Stimulated activated CD4-positive, alpha-beta T cell treated with anti-CD3 and anti-CD28 coated beads, Interleukin-12 subunit alpha, Interleukin-12 subunit beta, amount 100 ng/mL, for 48 hours (primary cell): ENCODE data around the gene CACNA1C.
A peak's percentile ranks its signal among the peaks of the same experiment; 100 is the strongest.

Source experiments
- DNase-seq, 3 donors: peaks; one replicate each; pipeline ENCODE4 v3.0.0-alpha.2; 2020; ENCODE audit warnings: low read depth in 2 of 3, low spot score in 1 of 3

CACNA1C gene

DNA sequence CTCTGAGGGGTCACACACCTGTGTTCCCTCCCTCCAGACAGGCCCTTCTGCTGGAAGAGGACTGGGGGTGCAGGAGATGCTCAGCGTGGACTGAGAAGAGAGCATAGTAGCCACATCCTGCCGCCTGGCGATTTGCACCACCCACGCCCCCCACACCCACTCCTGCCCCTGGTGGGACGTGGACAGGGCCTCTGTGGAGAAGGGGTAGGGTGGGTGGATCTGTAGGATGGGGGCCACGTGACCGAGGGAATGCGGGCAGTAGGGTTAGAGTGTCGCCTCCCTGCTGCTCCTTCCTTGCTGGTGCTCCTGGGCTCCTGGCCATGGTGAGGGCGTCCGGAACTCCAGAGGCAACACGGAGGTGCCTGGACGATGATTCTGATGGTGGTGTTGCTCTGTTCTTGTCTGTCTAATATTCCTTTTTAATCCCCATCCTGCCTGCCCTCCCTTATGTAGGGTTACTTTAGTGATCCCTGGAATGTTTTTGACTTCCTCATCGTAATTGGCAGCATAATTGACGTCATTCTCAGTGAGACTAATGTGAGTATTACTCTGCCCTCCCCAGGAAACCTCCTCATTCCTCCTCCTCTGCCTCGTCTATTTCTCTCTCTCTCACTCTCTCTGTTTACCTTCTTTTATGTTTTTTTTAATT lies 580.5 kb downstream of the CACNA1C start:
- DNase-seq, result no peak

GRCh38 chr12:2633825-2634200 lies 581.0 kb downstream of the CACNA1C start:
- no peak for DNase-seq

DNA sequence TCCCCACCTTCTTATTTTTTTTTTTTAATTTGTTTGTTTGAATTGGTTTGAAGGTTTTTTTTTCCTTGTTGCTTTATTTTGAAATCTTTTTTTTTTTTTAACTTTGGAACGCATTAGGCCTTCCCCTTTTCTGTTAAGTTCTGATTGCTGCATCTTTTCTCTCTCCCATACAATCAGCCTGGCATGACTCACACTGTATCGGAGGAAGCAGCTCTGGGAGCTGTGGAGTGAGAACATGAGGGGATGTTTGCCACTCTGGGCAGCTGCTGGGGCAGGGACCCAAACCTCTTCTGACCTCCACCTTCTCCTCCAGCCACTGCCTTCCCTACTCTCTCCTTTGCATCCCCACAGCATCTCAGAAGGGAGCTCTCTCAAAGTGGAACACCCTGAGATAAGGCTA lies 581.7 kb downstream of the CACNA1C start:
- no peak for DNase-seq

GRCh38 chr12:2636741-2637340 lies 584.1 kb downstream of the CACNA1C start:
- DNase-seq, result no peak

DNA sequence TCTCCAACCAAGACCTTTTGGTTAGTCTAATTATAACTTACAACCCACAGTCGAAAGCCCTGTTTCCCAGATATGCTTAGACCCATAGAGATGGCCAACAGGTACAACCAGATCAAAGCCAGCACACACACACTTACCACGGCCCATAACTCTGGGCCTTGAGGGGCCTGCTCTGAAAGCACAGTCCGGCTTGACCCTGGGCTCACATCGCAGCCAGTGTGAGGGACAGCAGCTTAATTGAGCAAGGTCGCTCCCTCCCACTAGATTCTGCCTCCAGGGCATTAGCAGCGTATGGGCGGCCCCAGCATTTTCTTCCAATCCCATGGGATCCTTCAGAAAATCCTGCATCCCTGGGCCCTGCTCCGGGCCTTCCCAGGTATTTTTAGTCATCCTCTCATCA lies 584.6 kb downstream of the CACNA1C start:
- DNase-seq, result no peak

DNA sequence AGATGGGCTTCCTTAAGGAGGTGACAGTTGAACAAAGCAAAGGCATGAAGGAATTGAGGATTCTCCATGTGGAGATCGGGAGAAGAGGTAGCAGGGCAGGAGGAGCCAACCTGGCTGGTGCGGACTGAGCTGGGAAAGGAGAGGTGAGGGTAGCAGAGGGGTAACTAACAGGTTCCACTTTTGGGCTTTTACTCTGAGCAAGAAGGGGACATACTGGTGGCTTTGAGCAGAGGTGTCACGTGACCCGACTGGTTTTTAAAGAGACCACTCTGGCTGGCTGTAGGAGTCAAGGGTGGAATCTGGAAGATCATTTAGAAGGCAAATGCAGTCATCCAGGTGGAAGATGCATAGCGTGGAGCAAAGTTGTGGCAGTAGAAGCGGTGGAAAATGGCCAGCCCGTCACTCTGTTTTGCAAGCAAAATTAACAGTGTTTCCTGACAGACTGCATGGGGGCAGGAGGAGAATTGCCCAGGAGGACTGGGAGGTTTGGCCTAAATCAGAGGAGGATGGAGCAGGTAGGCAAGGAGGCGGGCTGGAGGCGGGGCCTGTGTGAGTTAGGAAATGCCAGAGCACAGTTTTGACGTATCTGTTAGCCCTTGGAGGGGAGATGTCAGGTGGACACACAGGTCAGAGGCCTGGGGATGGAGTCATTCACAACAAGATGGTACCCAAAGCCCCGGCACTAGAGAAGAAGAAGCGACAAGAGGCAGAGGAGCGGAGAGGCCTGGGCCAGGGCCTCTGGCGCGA lies 585.7 kb downstream of the CACNA1C start:
- no peak for DNase-seq

DNA sequence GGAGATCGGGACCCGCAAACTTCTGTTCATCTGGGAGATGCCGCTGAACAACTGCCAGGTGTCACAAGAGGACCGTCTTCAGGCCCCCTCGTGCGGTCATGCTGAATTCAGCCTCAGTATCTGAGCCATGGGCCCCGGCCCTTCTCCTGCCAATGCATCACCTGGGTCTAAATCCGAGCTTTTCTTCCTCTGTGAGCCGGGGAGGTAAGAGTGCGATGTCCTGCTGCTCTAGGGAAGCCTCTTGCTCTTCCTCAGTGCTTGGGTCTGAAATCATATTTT lies 586.2 kb downstream of the CACNA1C start:
- DNase-seq, result no peak

- DNase-seq, result no peak
Observed at GRCh38 chr12:2640281-2640680, 587.5 kb downstream of the CACNA1C start.

- DNase-seq, result peak; percentile 10 to 31 (median 18)
Observed at GRCh38 chr12:2640709-2641108, 587.9 kb downstream of the CACNA1C start.

DNA sequence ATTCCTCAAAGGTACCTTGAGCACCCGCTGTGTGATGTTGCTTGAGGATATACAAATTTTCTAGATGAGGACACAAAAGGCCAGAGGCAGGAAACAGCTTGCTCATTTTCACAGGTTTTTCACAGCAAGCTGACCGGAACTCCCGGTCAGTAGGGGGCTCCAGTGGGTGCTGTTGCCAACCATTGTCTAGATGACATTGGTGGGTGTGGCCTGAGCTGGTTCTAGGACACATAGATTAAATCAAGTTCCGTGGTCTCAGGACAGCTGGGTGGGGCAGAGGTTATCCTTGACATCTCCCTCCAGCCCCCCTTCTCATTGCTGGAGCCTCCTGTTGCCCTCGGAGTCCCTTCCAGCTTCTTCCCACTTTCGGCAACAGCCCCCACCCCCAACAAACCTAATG lies 588.4 kb downstream of the CACNA1C start:
- DNase-seq, result no peak

- no peak for DNase-seq
Observed at GRCh38 chr12:2641761-2642160, 589.0 kb downstream of the CACNA1C start.

- peak in 1 of 3 donors; percentile 4 for DNase-seq
Observed at GRCh38 chr12:2642176-2642892, 589.5 kb downstream of the CACNA1C start.

GRCh38 chr12:2642896-2643425 lies 590.2 kb downstream of the CACNA1C start:
- no peak for DNase-seq

DNA sequence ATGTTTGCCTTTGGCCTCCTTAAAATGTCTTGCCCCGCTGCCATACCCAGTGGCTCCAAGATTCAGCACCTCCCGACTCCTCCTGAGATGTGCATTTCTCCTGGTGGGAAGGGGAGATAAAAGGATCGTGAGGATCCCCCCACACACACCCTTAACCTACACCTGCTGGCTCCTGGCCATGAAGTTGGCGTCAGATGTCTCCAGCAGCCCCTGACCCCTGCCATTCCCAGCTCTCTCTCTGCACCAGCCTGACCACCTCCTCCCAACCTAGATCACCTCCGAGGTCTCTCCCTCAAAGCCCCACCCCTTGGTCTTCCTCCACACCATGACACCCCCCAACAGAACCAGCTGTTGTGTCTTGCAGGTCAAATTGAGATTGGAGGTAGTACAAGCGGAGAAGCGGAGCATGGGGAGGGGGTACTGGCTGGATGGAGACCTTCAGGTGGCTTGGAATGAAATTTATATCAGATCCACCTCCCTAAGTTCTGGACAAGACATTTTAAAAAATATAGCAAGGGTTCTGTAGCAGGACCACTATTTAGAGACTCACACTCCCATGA lies 590.9 kb downstream of the CACNA1C start:
- no peak for DNase-seq

- no peak for DNase-seq
Observed at GRCh38 chr12:2644683-2645405, 592.1 kb downstream of the CACNA1C start.

- no peak for DNase-seq
Observed at GRCh38 chr12:2645460-2645859, 592.7 kb downstream of the CACNA1C start.

DNA sequence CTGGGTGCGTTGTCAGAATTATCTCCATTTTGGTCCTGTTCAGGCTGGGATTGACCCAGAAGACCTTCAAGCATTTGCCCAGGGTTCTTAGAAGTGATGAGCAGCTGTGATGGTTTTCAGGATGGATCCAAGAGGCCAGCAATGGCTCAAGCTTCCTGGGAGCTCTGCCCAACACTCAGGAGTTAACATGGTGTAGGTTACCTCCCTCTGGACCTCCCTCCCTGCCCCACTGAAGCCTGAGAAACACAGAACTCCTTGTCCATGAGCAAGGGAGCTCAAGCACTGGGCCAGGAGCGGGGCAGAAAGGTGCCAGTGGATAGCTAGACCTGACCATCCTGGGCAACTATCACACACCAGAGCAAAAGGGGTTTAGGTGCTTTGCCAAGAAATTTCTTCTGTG lies 593.6 kb downstream of the CACNA1C start:
- no peak for DNase-seq

- DNase-seq, result no peak
Observed at GRCh38 chr12:2647186-2647585, 594.4 kb downstream of the CACNA1C start.

DNA sequence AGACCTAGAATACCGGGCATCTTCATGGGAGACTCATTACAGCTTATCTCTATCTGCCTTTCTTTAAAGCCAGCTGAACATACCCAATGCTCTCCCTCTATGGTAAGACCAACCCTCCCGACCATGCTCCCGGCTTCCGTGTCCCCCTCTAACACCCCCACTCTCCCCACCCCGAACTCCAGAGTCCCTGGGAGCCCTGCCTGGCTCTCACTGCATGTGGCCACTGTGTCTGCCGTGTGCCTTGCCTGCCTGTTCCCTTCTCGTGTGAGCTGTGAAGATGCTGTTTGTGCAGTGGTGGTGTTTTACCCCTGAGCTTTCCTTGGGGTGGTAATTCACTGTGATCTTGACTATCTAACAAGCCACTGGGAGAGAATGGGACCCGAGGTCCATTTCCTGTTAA lies 595.6 kb downstream of the CACNA1C start:
- no peak for DNase-seq

GRCh38 chr12:2649201-2650030 lies 596.6 kb downstream of the CACNA1C start:
- no peak for DNase-seq
